Effector memory CD8-positive, alpha-beta T cell (primary cell): ENCODE results near the gene LAIR1.

Source experiments
- ATAC-seq: fragments of 150-1000 bp; cut with Tn5 transposase; replicated peaks from 2 replicates; pipeline ENCODE4 v1.10.0; 2021; ENCODE audit warnings: mild to moderate bottlenecking, moderate library complexity
- DNase-seq, 3 experiments: peaks; one replicate each; pipeline ENCODE4 v3.0.0; 2021
- H3K27ac Mint-ChIP-seq, 2 donors: one replicate each; pipeline ENCODE4 v1.8.0; 2022; ENCODE audit warnings: mild to moderate bottlenecking in 2 of 2, mixed read lengths in 2 of 2, moderate library complexity in 2 of 2
- H3K27me3 Mint-ChIP-seq, 2 donors: one replicate each; pipeline ENCODE4 v1.8.0; 2022; ENCODE audit warnings: mixed read lengths in 2 of 2
- H3K36me3 Mint-ChIP-seq: one replicate; pipeline ENCODE4 v1.8.0; 2022; ENCODE audit warnings: mild to moderate bottlenecking, moderate library complexity, mixed read lengths; ENCODE audit not compliant: insufficient read depth
- H3K4me1 Mint-ChIP-seq, 2 donors: one replicate each; pipeline ENCODE4 v1.8.0; 2022; ENCODE audit warnings: low read depth in 2 of 2, mixed read lengths in 2 of 2
- H3K4me3 Mint-ChIP-seq, 2 donors: one replicate each; pipeline ENCODE4 v1.8.0; 2022; ENCODE audit warnings: mild to moderate bottlenecking in 2 of 2, mixed read lengths in 2 of 2, moderate library complexity in 2 of 2
- H3K9me3 Mint-ChIP-seq, 2 donors: one replicate each; pipeline ENCODE4 v1.8.0; 2022; ENCODE audit warnings: mixed read lengths in 2 of 2

LAIR1 gene

DNA sequence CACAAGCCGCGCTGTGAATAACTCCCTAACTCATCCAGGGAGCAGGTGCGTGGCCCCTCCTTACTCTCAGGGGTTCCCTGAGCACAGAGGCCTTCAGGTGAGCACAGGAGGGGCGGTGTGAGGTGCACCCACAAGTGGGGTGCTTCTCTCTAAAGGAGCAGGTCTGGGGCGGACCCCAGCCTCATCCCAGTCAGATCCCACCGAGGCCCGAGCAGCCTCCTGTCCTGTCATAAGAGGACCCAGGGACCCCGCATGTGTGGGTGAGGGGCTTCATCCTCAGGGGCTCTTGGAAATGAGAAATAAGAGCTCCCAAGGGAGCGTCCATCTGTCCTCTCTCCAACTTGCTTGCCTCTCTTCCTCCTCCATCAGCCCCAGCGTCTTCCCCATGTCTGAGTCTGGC, 48.8 kb downstream of the LAIR1 start:
- H3K4me3 Mint-ChIP-seq, result no peak overlapping the region
- no peak overlapping the region for H3K27ac Mint-ChIP-seq
- ATAC-seq, result no peak
- no peaks in the 10 kb centered on the region for H3K9me3 Mint-ChIP-seq
- H3K36me3 Mint-ChIP-seq, result peaks cover 3% of the 10 kb centered on the region
- H3K27me3 Mint-ChIP-seq, result peaks cover 64 to 85% of the 10 kb centered on the region in 2 donors
- no peak for DNase-seq
- H3K4me1 Mint-ChIP-seq, result peaks cover 0 to 2% of the 10 kb centered on the region in 2 donors

DNA sequence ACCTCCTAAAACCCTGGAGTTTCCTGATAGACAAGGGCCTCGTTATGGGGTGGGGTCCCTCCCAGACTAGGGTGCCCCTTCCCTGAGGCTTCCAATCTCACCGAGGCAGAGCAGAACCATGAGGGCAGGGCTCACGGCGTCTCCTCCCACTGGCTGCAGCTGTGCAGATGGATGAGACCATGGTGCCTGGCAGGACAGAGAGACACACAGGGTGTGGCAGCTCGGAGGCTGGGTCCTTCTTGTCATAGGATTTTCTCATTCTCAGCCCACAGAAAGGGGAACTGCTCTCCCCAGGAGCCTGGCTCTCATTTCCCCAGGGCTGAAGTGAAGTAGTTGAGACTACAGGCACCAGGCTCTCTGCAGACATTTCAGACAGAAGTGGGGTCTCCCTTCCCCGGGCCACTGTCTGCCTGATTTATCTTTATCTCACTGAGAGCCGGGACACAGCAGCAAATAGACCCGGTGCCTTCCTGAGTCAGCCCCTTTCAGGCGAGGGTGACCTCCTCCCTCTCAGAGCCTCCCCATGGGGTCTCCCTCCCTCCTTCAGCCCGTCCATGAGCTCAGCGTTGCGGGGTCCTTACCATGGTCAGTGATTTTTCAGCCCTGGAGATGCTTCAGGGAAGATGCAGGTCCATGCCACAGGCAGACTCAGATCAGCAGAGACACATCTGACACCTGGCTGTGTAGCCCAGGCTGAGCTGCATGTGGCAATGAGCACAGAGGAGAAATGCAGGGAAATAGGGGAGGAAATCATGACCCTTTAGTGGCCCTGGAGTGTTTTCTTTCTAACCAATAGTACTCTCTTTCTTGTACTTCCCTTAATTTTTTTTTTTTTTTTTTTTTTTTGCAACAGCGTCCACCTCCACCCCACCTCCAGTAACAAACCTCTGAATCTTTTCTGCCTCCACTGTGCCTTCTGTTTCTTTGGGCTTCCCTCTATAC, 52.0 kb downstream of the LAIR1 start, which contains the start of gene LILRA5:
TSS of gene LILRA5 (minus strand) at position 731 of the 942 bp plus-strand sequence. CDS start at position 584, 147 bp downstream.
- Mint-ChIP-seq H3K36me3 (peaks cover 2% of the 10 kb centered on the region), H3K4me1 (peaks cover 0 to 2% of the 10 kb centered on the region in 2 donors)
- no peak for ATAC-seq

DNA sequence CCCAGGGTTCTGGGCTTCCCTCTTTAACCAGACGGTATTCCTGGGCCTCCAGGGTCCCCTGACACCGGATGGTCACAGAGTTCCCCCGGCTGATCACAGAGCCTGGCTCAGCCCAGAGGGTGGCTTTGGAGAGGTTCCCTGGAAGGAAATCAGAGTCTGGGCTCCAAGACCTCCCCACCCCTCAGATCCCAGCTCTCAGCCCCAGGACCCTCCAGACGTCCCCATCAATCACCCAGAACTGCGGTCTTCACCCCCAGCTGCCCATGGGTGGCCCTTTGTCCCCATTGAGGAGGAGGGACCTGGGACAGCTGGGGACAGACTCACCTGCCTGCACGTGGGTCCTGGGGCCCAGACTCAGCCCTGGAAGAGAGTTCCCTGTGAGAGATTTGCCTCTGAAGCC, 52.7 kb downstream of the LAIR1 start:
- peaks cover 2% of the 10 kb centered on the region for H3K36me3 Mint-ChIP-seq
- H3K27me3 Mint-ChIP-seq, result peaks cover 50 to 78% of the 10 kb centered on the region in 2 donors
- no peak overlapping the region for H3K4me3 Mint-ChIP-seq
- H3K9me3 Mint-ChIP-seq, result no peaks in the 10 kb centered on the region
- ATAC-seq (no peak), DNase-seq (no peak)
- H3K4me1 Mint-ChIP-seq, result peaks cover 0 to 2% of the 10 kb centered on the region in 2 donors
- H3K27ac Mint-ChIP-seq, result no peak overlapping the region

More for the DNA sequence above, 52.0 kb downstream of the LAIR1 start, which contains the start of gene LILRA5:
- no peaks in the 10 kb centered on the region for H3K9me3 Mint-ChIP-seq
- no peak within 1 kb of the TSS for H3K27ac Mint-ChIP-seq
- H3K4me3 Mint-ChIP-seq, result no peak within 1 kb of the TSS
- H3K27me3 Mint-ChIP-seq, result peaks cover 55 to 78% of the 10 kb centered on the region in 2 donors
- no peak for DNase-seq

DNA sequence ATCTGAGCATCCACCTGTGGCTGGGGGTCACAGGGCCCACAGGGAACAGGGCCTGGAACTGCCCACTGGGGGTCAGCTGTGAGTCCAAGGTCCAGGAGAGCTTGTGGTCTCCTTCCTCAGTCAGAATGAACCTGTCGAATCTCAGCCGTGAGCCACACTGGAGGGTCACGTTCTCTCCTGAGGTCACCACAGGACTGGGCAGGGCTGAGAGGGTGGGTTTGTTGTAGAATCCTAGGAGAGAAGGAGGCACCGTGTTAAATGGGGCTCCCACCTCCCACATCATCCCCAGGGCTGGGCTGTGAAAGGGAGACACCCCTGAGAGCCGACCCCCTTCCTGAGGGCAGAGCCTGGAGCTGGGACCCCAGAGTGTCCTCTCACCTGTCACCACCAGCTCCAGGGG, 53.2 kb downstream of the LAIR1 start:
- DNase-seq, result no peak
- Mint-ChIP-seq H3K4me3 (no peak overlapping the region), H3K4me1 (peaks cover 0 to 2% of the 10 kb centered on the region in 2 donors), H3K27ac (no peak overlapping the region), H3K9me3 (no peaks in the 10 kb centered on the region), H3K36me3 (peaks cover 2% of the 10 kb centered on the region), H3K27me3 (peaks cover 49 to 79% of the 10 kb centered on the region in 2 donors)
- ATAC-seq, result no peak

DNA sequence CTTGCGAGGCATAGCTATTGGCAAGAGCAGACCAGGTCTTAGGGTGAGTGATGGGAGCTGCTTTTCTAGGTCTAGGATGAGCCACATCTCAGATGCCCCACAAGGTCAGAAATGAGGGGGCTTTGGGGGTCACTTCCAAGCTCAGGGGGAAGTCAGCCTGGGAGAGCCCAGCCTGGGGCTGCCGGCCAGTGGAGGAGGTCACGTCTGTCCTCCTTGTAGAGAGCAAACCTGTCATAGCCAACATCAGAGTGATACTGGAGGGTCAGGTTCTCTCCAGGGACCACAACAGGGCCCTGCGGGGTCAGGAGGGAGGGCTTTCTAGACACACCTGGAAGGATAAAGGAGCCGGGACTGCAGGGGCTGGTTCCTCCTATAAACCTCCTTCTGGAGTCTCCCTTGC, 54.2 kb downstream of the LAIR1 start:
- ATAC-seq, result no peak
- Mint-ChIP-seq H3K27me3 (peaks cover 40 to 75% of the 10 kb centered on the region in 2 donors), H3K36me3 (peaks cover 2% of the 10 kb centered on the region), H3K27ac (no peak overlapping the region), H3K4me3 (no peak overlapping the region), H3K4me1 (peaks cover 0 to 3% of the 10 kb centered on the region in 2 donors), H3K9me3 (no peaks in the 10 kb centered on the region)
- DNase-seq, result no peak

DNA sequence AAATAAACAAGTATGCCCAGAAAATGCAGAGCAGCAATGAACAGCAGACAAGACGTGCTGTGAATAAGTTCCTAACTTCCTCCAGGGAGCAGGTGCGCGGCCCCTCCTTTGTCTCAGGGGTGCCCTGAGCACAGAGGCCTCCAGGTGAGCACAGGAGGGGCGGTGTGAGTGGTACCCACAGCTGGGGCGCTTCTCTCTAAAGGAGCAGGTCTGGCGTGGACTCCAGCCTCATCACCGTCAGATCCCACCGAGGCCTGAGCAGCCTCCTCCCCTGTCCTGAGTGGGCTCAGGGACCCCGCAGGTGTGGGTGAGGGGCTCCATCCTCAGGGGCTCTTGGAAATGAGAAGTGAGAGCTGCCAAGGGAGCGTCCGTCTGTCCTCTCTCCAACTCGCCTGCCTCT, 54.9 kb downstream of the LAIR1 start:
- Mint-ChIP-seq H3K4me3 (no peak overlapping the region), H3K27me3 (peaks cover 47 to 80% of the 10 kb centered on the region in 2 donors), H3K27ac (no peak overlapping the region), H3K9me3 (no peaks in the 10 kb centered on the region), H3K4me1 (peaks cover 0 to 6% of the 10 kb centered on the region in 2 donors), H3K36me3 (peaks cover 4% of the 10 kb centered on the region)
- no peak for DNase-seq
- ATAC-seq, result no peak

DNA sequence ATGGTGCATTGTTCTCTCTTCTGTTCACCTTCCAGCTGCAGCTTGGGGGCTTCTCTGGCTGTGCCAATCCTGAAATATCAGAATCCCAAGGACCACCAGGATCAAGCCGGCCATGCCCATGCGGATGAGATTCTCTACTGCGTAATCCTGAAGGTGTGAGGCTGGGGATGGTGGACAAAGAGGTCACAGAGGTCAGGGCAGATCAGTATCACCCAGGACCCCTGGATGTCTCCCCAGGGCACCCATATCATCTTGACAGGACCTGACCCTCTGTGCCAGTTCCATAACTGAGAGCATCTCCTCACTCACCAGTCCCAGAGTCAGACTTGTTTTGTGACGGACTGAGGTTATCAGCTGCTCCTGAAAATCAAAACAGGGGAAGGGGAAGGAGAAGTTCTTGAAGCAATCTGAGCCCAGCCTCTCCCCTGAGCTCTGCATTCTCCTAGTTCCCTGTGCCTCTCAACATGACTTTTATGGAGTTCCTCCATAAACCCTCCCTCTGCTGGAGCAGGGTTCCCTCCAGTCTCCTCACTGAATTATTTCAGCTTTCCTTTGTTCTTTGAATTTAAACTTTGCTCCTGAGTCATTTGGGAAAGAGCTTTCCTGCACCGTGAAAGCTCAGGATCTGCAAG, 57.2 kb downstream of the LAIR1 start:
- Mint-ChIP-seq H3K27ac (no peak overlapping the region), H3K4me3 (no peak overlapping the region), H3K4me1 (peaks cover 0 to 14% of the 10 kb centered on the region in 2 donors), H3K9me3 (no peaks in the 10 kb centered on the region), H3K36me3 (peaks cover 6% of the 10 kb centered on the region), H3K27me3 (peaks cover 38 to 57% of the 10 kb centered on the region in 2 donors)
- ATAC-seq (no peak), DNase-seq (no peak)

DNA sequence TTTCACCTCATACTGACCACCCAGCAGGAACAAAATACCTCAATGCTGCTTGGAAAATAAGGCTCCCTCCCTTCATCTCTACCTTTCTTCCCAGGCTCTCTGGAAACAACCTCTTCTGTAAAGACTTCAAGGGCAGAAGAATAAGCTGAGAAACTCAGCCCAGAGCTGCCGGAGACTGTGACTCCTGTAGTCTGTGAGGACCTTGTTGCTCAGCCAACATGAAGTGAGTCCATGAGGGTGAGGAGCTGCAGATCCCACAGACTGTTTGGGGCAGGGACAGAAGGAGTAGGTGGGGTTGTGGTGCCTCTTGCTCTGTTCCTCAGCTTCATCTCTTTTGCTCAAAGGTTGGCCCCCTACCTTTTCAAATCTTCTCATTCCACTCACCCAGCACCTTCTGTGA, 59.6 kb downstream of the LAIR1 start:
- Mint-ChIP-seq H3K36me3 (peaks cover 8% of the 10 kb centered on the region), H3K27ac (no peak overlapping the region), H3K4me1 (peaks cover 0 to 14% of the 10 kb centered on the region in 2 donors), H3K27me3 (peaks cover 30 to 45% of the 10 kb centered on the region in 2 donors), H3K4me3 (no peak overlapping the region), H3K9me3 (no peaks in the 10 kb centered on the region)
- ATAC-seq (no peak), DNase-seq (no peak)

DNA sequence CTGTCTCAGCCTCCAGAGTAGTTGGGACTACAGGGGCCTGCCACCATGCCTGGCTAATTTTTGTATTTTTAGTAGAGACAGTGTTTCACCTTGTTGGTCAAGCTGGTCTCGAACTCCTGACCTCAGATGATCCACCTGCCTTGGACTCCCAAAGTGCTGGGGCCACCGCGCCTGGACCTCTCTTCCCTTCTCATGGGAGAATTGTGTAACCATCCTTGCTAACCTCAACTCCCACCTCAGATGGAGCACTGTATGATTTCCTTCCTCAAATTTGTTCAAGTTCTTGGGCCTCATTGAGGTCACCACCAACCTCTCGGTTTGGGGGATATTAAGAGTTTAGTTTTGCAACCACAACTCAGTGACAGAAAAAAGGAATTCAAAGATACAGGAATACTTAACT, 62.5 kb downstream of the LAIR1 start:
- Mint-ChIP-seq H3K4me3 (no peak overlapping the region), H3K9me3 (no peaks in the 10 kb centered on the region), H3K36me3 (peaks cover 6% of the 10 kb centered on the region), H3K4me1 (peaks cover 0 to 16% of the 10 kb centered on the region in 2 donors), H3K27ac (no peak overlapping the region), H3K27me3 (peaks cover 29 to 55% of the 10 kb centered on the region in 2 donors)
- ATAC-seq (no peak), DNase-seq (no peak)
